ENCODE results near the gene CTDSPL. TPM values are rescaled to one million over a fixed set of nuclear protein-coding genes. Genes with fewer than 3 reads are reported as not detected.
A peak's percentile ranks its signal among the peaks of the same experiment; 100 is the strongest.

CTDSPL gene
- total RNA-seq, 3 donors from 2014 or later: 1.1 to 1.7 (median 1.3) TPM

DNA sequence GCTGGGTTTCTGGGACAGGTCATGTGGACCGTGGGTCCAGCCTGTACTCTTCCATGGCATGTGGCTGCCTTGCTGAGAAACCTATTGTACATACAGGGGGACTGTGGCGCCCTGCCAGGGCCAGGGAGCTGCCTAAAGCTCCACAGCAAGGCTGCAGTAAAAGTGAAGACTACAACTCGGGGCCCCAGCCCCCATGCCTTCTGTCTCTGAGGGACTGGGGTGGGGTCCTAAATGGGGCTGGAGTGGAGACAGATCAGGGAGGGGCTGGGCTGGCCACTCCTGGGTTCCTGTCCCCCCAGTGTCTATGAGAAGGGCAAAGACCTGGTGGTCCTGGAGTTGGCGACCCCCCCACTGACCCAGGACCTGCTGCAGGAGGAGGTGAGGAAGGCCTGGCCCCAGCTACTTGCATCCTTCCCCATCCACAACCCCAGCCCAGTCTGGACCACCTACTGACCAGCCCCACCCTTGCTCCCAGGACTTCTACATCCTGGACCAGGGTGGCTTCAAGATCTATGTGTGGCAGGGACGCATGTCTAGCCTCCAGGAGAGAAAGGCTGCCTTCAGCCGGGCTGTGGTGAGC is 136.2 kb downstream of the CTDSPL start:
- DNase-seq (no peak), ATAC-seq (no peak)
- H3K4me1 Mint-ChIP-seq (ENCODE audit: low read depth): peaks cover 54% of the 10 kb centered on the region
- H3K9me3 Mint-ChIP-seq: no peaks in the 10 kb centered on the region
- peaks cover 13% of the 10 kb centered on the region for H3K36me3 Mint-ChIP-seq (ENCODE audit: insufficient read depth)
- no peaks in the 10 kb centered on the region for H3K27me3 Mint-ChIP-seq (ENCODE audit: low read depth)
- H3K4me3 Mint-ChIP-seq: no peak overlapping the region

DNA sequence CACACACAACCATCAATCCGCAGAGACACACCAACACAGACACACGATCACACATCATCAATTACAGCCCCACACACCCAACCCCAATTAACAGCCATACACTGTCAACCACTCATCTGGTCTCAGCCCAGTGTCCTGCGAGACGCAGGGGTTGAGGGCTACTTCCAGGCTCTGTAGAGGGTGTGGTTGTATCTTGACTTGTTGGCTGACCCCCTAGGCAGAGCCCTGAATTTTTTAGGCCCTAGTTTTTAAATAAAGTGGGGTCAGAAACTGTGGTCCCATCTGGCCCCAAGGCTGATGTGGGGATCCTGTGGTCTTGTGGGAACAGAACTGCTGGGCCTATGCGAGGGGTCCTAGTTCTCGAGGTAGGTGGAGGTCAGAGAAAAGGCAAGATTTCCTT is 138.2 kb downstream of the CTDSPL start:
- peaks cover 54% of the 10 kb centered on the region for H3K4me1 Mint-ChIP-seq (ENCODE audit: low read depth)
- no peak overlapping the region for H3K4me3 Mint-ChIP-seq
- peaks cover 13% of the 10 kb centered on the region for H3K36me3 Mint-ChIP-seq (ENCODE audit: insufficient read depth)
- no peaks in the 10 kb centered on the region for H3K27me3 Mint-ChIP-seq (ENCODE audit: low read depth)
- ATAC-seq (no peak), DNase-seq (no peak)
- H3K9me3 Mint-ChIP-seq: no peaks in the 10 kb centered on the region

DNA sequence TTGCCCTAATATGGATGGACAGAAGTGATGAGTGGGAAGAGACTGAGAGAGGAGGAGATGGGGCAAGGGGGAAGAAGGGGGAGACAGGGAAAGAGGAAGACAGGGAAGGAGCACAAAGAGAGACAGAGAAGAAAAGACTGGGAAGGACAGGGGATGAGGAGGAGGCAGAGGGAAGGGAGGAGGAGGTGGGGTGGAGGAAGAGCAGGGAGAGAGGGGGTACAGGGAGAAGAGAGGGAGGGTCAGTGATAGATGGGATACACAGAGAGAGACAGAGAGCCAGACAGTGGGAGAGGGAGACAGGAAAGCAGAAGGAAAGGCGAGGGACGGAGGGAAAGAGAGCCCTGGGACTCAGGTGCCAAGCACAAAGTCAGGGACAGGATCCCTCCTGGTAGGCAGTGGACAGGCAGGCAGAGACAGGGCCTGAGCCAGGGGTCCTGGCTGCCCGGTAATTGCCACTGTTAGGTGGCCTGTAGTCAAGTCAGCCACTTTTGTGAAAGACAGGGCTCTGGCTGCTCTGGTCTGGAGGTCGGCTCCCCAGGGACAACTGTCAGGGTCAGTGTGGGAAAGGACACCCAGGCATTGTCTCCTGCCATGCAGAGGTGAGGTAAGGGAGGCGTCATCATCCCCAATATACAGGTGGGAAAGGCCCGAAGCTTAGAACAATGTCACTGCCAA is 138.7 kb downstream of the CTDSPL start:
- ATAC-seq (no peak), DNase-seq (no peak)
- no peak overlapping the region for H3K4me3 Mint-ChIP-seq
- H3K27me3 Mint-ChIP-seq (ENCODE audit: low read depth): no peaks in the 10 kb centered on the region
- H3K4me1 Mint-ChIP-seq (ENCODE audit: low read depth): peaks cover 49% of the 10 kb centered on the region
- H3K9me3 Mint-ChIP-seq: no peaks in the 10 kb centered on the region
- peaks cover 13% of the 10 kb centered on the region for H3K36me3 Mint-ChIP-seq (ENCODE audit: insufficient read depth)

GRCh38 chr3:38000965-38001455 is 139.3 kb downstream of the CTDSPL start:
- ATAC-seq: no peak
- Mint-ChIP-seq H3K9me3 (no peaks in the 10 kb centered on the region), H3K4me1 (ENCODE audit: low read depth) (peaks cover 43% of the 10 kb centered on the region), H3K36me3 (ENCODE audit: insufficient read depth) (peaks cover 16% of the 10 kb centered on the region), H3K4me3 (no peak overlapping the region), H3K27me3 (ENCODE audit: low read depth) (no peaks in the 10 kb centered on the region)
- no peak for DNase-seq

GRCh38 chr3:38001456-38002081 is 139.9 kb downstream of the CTDSPL start:
- DNase-seq: no peak
- Mint-ChIP-seq H3K9me3 (no peaks in the 10 kb centered on the region), H3K4me3 (no peak overlapping the region), H3K27me3 (ENCODE audit: low read depth) (no peaks in the 10 kb centered on the region), H3K4me1 (ENCODE audit: low read depth) (peaks cover 38% of the 10 kb centered on the region), H3K36me3 (ENCODE audit: insufficient read depth) (peaks cover 12% of the 10 kb centered on the region)
- ATAC-seq: no peak

DNA sequence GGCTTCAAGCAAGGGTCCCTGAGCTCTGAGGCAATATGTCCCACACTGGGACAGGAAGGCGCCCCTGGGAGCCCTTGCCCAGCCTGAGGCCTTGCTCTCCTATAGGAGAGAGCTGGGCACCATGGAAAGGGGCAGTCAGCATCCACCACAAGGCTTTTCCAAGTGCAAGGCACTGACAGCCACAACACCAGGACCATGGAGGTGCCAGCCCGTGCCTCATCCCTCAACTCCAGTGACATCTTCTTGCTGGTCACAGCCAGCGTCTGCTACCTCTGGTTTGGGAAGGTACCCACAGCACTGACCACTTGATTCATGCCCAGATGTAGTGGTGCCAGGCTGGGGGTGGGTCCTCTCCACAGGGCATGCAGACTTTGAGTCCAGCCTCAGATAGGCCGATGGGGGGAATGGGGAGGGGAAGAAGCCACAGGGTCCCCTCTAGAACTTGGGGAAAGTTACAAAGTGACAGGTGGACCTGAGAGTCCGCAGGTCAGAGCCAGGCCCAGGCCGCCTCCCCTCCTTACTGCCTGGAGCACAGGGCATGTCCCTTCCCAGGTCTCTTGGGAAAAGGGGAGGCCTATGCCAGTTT is 140.7 kb downstream of the CTDSPL start:
- DNase-seq (no peak), ATAC-seq (no peak)
- no peak overlapping the region for H3K4me3 Mint-ChIP-seq
- peaks cover 30% of the 10 kb centered on the region for H3K4me1 Mint-ChIP-seq (ENCODE audit: low read depth)
- no peaks in the 10 kb centered on the region for H3K9me3 Mint-ChIP-seq
- H3K27me3 Mint-ChIP-seq (ENCODE audit: low read depth): no peaks in the 10 kb centered on the region
- H3K36me3 Mint-ChIP-seq (ENCODE audit: insufficient read depth): peaks cover 8% of the 10 kb centered on the region

GRCh38 chr3:38002940-38003339 is 141.3 kb downstream of the CTDSPL start:
- Mint-ChIP-seq H3K9me3 (no peaks in the 10 kb centered on the region), H3K27me3 (ENCODE audit: low read depth) (no peaks in the 10 kb centered on the region), H3K36me3 (ENCODE audit: insufficient read depth) (peaks cover 8% of the 10 kb centered on the region), H3K4me3 (no peak overlapping the region), H3K4me1 (ENCODE audit: low read depth) (peaks cover 28% of the 10 kb centered on the region)
- ATAC-seq: no peak
- no peak for DNase-seq

DNA sequence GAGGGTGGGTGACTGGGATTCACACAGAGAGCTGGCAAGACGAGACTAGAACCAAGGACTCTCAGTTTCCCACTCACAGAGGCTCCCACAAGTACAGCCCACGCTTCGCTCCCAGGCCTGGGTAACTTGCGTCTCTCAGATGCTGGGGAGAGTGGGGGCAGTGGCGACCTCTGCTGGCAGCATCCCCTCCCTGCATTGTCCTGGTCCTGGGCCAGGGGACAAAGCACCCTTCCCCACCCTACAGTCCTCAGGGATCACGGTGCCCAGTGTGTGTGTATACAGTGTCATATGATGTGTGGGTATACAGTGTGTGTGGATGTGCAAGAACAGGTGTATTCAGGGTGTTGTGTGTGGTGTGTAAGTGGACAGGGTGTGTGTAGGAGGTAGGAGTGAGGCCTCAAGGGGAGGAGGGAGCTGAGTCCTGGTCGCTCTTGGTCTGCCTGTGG is 141.7 kb downstream of the CTDSPL start:
- no peaks in the 10 kb centered on the region for H3K27me3 Mint-ChIP-seq (ENCODE audit: low read depth)
- peaks cover 23% of the 10 kb centered on the region for H3K4me1 Mint-ChIP-seq (ENCODE audit: low read depth)
- peaks cover 8% of the 10 kb centered on the region for H3K36me3 Mint-ChIP-seq (ENCODE audit: insufficient read depth)
- ATAC-seq (peak; percentile 44 to 46), DNase-seq (peak; percentile 62)
- H3K4me3 Mint-ChIP-seq: no peak overlapping the region
- no peaks in the 10 kb centered on the region for H3K9me3 Mint-ChIP-seq

DNA sequence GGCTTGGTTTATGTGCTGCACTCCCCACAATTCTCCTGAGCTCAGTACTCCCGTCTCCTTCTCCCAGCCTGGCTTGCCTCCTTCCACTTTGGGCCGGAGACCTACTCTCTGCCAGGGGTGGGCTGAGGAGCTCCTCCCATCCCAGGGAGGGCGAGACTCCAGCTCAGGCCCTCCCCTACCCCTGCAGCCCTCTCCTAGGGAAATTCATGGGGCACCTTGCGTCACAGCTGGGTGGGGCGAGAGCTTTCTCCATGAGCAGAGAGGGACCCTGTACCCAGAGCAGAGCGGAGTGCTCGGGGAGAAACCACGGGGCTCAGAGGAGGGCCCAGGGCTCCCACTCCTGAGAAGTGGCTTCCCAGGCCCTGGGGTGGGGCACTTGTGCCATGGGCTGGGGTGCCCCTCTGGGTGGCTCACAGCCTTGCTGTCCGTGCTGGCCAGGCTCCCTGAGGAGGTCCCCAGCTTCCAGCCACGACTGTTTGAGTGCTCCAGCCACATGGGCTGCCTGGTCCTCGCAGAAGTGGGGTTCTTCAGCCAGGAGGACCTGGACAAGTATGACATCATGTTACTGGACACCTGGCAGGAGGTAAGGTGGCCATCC is 142.2 kb downstream of the CTDSPL start:
- no peaks in the 10 kb centered on the region for H3K27me3 Mint-ChIP-seq (ENCODE audit: low read depth)
- no peak overlapping the region for H3K4me3 Mint-ChIP-seq
- ATAC-seq (no peak), DNase-seq (no peak)
- peaks cover 8% of the 10 kb centered on the region for H3K36me3 Mint-ChIP-seq (ENCODE audit: insufficient read depth)
- no peaks in the 10 kb centered on the region for H3K9me3 Mint-ChIP-seq
- peaks cover 19% of the 10 kb centered on the region for H3K4me1 Mint-ChIP-seq (ENCODE audit: low read depth)

DNA sequence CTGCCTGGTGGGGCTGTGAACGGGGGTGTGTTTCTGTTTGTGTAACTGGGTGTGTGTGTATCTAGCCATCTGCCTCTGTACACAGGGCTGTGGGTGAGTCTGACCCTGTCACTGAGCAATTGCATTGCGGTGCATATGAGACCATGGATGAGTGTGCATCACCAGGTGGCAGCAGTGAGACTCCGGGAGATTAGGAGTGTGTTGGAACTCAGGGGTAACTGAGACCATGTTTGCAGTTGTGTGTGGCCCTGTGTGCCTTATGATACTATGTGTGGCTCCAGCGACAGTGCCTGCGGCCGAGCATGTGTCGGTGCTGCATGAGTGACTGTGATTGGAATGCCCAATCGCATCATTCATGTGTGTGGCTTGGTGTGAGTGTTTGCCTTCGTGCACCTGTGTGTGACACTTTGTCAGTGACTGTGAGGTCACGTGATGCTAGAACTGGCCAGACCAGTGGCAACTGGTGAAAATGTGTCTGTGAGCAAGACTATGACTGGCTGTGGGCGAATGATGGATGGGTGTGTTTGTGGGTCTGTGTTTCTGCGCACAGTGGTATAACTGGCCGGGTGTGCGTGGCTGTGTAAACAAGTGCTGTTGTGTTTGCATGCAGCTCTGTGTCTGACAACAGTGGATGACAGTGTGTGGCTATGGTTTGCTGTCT is 142.9 kb downstream of the CTDSPL start:
- no peaks in the 10 kb centered on the region for H3K9me3 Mint-ChIP-seq
- H3K4me1 Mint-ChIP-seq (ENCODE audit: low read depth): peaks cover 16% of the 10 kb centered on the region
- H3K27me3 Mint-ChIP-seq (ENCODE audit: low read depth): no peaks in the 10 kb centered on the region
- H3K36me3 Mint-ChIP-seq (ENCODE audit: insufficient read depth): peaks cover 8% of the 10 kb centered on the region
- ATAC-seq (peak; percentile 51 to 59), DNase-seq (peak; percentile 55)
- no peak overlapping the region for H3K4me3 Mint-ChIP-seq

GRCh38 chr3:38005076-38006020 is 143.7 kb downstream of the CTDSPL start:
- H3K27me3 Mint-ChIP-seq (ENCODE audit: low read depth): no peaks in the 10 kb centered on the region
- no peak overlapping the region for H3K4me3 Mint-ChIP-seq
- ATAC-seq (no peak), DNase-seq (no peak)
- peaks cover 8% of the 10 kb centered on the region for H3K36me3 Mint-ChIP-seq (ENCODE audit: insufficient read depth)
- H3K4me1 Mint-ChIP-seq (ENCODE audit: low read depth): peaks cover 15% of the 10 kb centered on the region
- no peaks in the 10 kb centered on the region for H3K9me3 Mint-ChIP-seq

GRCh38 chr3:38006031-38006430 is 144.4 kb downstream of the CTDSPL start:
- Mint-ChIP-seq H3K4me1 (ENCODE audit: low read depth) (peaks cover 15% of the 10 kb centered on the region), H3K27me3 (ENCODE audit: low read depth) (no peaks in the 10 kb centered on the region), H3K36me3 (ENCODE audit: insufficient read depth) (peaks cover 8% of the 10 kb centered on the region), H3K4me3 (no peak overlapping the region), H3K9me3 (no peaks in the 10 kb centered on the region)
- no peak for DNase-seq
- ATAC-seq: no peak

- ATAC-seq (no peak), DNase-seq (no peak)
- Mint-ChIP-seq H3K27me3 (ENCODE audit: low read depth) (no peaks in the 10 kb centered on the region), H3K4me1 (ENCODE audit: low read depth) (peaks cover 15% of the 10 kb centered on the region), H3K9me3 (no peaks in the 10 kb centered on the region), H3K36me3 (ENCODE audit: insufficient read depth) (peaks cover 8% of the 10 kb centered on the region), H3K4me3 (no peak overlapping the region)
These were observed 144.8 kb downstream of the CTDSPL start for GRCh38 chr3:38006445-38006995.
